Liver (tissue), 9 donors: ENCODE measurements around the gene PLPP6. TPM values are rescaled to one million over a fixed set of nuclear protein-coding genes. Genes with fewer than 3 reads are reported as not detected.

Source experiments
- DNase-seq: peaks from one replicate; pipeline ENCODE4 v3.0.0-alpha.2; 2017; ENCODE audit warnings: low spot score
- H3K27ac ChIP-seq, 2 donors: one replicate each; pipeline ENCODE4 v1.7.0; 2013; ENCODE audit warnings: inconsistent platforms in 2 of 2, low read length in 2 of 2, control low read depth in 1 of 2, low read depth in 1 of 2, mild to moderate bottlenecking in 1 of 2
- H3K27me3 ChIP-seq, 4 donors: one replicate each; pipeline versions ENCODE4 v1.6.1 to v1.7.0; 2013; ENCODE audit warnings: low read length in 3 of 4, inconsistent platforms in 1 of 4, mild to moderate bottlenecking in 1 of 4, moderate library complexity in 1 of 4; ENCODE audit not compliant: control insufficient read depth in 4 of 4, insufficient read depth in 4 of 4
- H3K36me3 ChIP-seq, 4 donors: one replicate each; pipeline versions ENCODE4 v1.6.1 to v1.7.0; 2013; ENCODE audit warnings: low read length in 3 of 4, mild to moderate bottlenecking in 3 of 4, low read depth in 1 of 4, moderate library complexity in 1 of 4; ENCODE audit not compliant: control insufficient read depth in 4 of 4, insufficient read depth in 3 of 4
- H3K4me1 ChIP-seq, 4 donors: one replicate each; pipeline versions ENCODE4 v1.6.1 to v1.7.0; 2013; ENCODE audit warnings: low read length in 3 of 4, mild to moderate bottlenecking in 3 of 4, moderate library complexity in 1 of 4; ENCODE audit not compliant: control insufficient read depth in 4 of 4, insufficient read depth in 4 of 4
- H3K4me3 ChIP-seq, 3 donors: one replicate each; pipeline versions ENCODE4 v1.6.1 to v1.7.0; 2013; ENCODE audit warnings: low read length in 3 of 3, control low read depth in 1 of 3, low read depth in 1 of 3, mild to moderate bottlenecking in 1 of 3
- H3K9ac ChIP-seq, 2 donors: one replicate each; pipeline ENCODE4 v1.7.0; 2013; ENCODE audit warnings: low read length in 2 of 2, mild to moderate bottlenecking in 2 of 2, moderate library complexity in 2 of 2, control low read depth in 1 of 2, low read depth in 1 of 2
- H3K9me3 ChIP-seq, 4 donors: one replicate each; pipeline versions ENCODE4 v1.6.1 to v1.7.0; 2013; ENCODE audit warnings: low read length in 3 of 4; ENCODE audit not compliant: control insufficient read depth in 4 of 4
- EGR1 ChIP-seq, 2 donors: IDR thresholded peaks; 2 replicates each; pipeline ENCODE4 v1.6.1; 2016 to 2018; ENCODE audit warnings: antibody characterized with exemption in 2 of 2, low read depth in 2 of 2
- FOXA1 ChIP-seq: IDR thresholded peaks from 2 replicates; pipeline ENCODE4 v1.6.1; 2016; ENCODE audit warnings: antibody characterized with exemption
- FOXA2 ChIP-seq: IDR thresholded peaks from 2 replicates; pipeline ENCODE4 v1.6.1; 2016; ENCODE audit warnings: antibody characterized with exemption
- GABPA ChIP-seq, 2 donors: IDR thresholded peaks in 1 of 2; conservative IDR thresholded peaks in 1 of 2; 2 replicates each; pipeline ENCODE4 v1.6.1; 2016; ENCODE audit warnings: antibody characterized with exemption in 2 of 2, mild to moderate bottlenecking in 1 of 2, moderate library complexity in 1 of 2
- HNF4A ChIP-seq, 2 donors: conservative IDR thresholded peaks; 2 replicates each; pipeline ENCODE4 v1.6.1; 2016; ENCODE audit warnings: antibody characterized with exemption in 2 of 2, mild to moderate bottlenecking in 2 of 2
- HNF4G ChIP-seq: IDR thresholded peaks from 2 replicates; pipeline ENCODE4 v1.6.1; 2016; ENCODE audit warnings: antibody characterized with exemption
- JUND ChIP-seq, 2 donors: IDR thresholded peaks; 2 replicates each; pipeline ENCODE4 v1.6.1; 2016; ENCODE audit warnings: antibody characterized with exemption in 2 of 2
- NR2F2 ChIP-seq: IDR thresholded peaks from 2 replicates; pipeline ENCODE4 v1.6.1; 2016; ENCODE audit warnings: antibody characterized with exemption
- RAD21 ChIP-seq, 2 donors: IDR thresholded peaks; 2 replicates each; pipeline ENCODE4 v1.6.1; 2016; ENCODE audit warnings: antibody characterized with exemption in 2 of 2, mild to moderate bottlenecking in 2 of 2
- RXRA ChIP-seq, 2 donors: IDR thresholded peaks; 2 replicates each; pipeline ENCODE4 v1.6.1; 2017 to 2018; ENCODE audit warnings: antibody characterized with exemption in 2 of 2, mild to moderate bottlenecking in 1 of 2
- SP1 ChIP-seq: IDR thresholded peaks from 2 replicates; pipeline ENCODE4 v1.6.1; 2018; ENCODE audit warnings: antibody characterized with exemption, mild to moderate bottlenecking
- TAF1 ChIP-seq: conservative IDR thresholded peaks from 2 replicates; pipeline ENCODE4 v1.6.1; 2016; ENCODE audit warnings: antibody characterized with exemption, mild to moderate bottlenecking
- YY1 ChIP-seq: IDR thresholded peaks from 2 replicates; pipeline ENCODE4 v1.6.1; 2016; ENCODE audit warnings: antibody characterized with exemption, mild to moderate bottlenecking
- WGBS: extraction: QIAGEN DNeasy Blood & Tissue Kit; methylation state at CpG from one replicate; pipeline ENCODE4 v1.1.7; 2013; 5-methylcytosine and 5-hydroxymethylcytosine counted together
- polyA plus RNA-seq, 2 donors: library from polyadenylated mRNA; stranded (reverse) in 1 of 2; unstranded in 1 of 2; fragments of 200-250 nt in 1 of 2; fragments of >200 nt in 1 of 2; fragmentation: Nextera tagmentation in 1 of 2; extraction: Ambion mirVana in 1 of 2; gene quantifications; one replicate each; pipeline versions ENCODE4 v1.2.1 to v1.2.3, GENCODE V29; 2013 to 2015
- total RNA-seq, 2 donors: library from RNA; depleted of rRNA; stranded (reverse); fragments of >200 nt; gene quantifications; one replicate each; pipeline ENCODE4 v1.2.3, GENCODE V29; 2014
- TF ChIP-seq, protein P1 (sequence below): IDR thresholded peaks from 2 replicates; pipeline ENCODE4 v1.6.1; 2016; ENCODE audit warnings: antibody characterized with exemption
- TF ChIP-seq, protein P2 (sequence below): IDR thresholded peaks from 2 replicates; pipeline ENCODE4 v1.6.1; 2016; ENCODE audit warnings: antibody characterized with exemption
- TF ChIP-seq, protein P3 (sequence below): fragments of 150-350 bp; IDR thresholded peaks from 2 replicates; pipeline ENCODE4 v1.5.1; 2017; ENCODE audit warnings: improper control_type of control experiment, low read depth, low read length; ENCODE audit not compliant: missing input control
- TF ChIP-seq, protein P4 (sequence below): IDR thresholded peaks from 2 replicates; pipeline ENCODE4 v1.6.1; 2016; ENCODE audit warnings: antibody characterized with exemption, mild to moderate bottlenecking
- TF ChIP-seq, protein P5 (sequence below): IDR thresholded peaks from 2 replicates; pipeline ENCODE4 v1.6.1; 2016; ENCODE audit warnings: antibody characterized with exemption
- donor health status: healthy.
- donor health status: healthy.
- donor health status: healthy.
- donor health status: healthy.
- donor health status: healthy.

PLPP6 gene
- total and polyA plus RNA-seq, 4 donors, result 9.5 to 11.8 (median 11.1) TPM

DNA sequence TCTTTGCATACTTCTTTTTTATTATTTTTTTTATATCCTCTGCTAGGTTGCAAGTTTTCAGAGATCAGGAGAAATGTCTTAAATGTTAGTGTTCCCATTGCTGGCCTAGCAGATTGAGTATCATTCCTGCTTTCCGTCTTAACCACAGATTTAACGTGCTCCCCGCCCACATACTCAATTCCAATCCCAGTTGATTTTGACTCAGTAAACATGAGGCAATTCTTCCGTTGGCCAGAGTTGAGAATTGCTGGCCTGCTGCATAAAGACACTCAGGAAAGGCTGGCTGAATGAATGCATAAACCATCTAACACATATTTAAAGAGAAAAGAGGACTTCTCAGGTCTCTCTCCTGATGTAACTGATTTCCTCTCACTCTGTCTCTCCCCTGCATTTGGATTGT is 46.8 kb upstream of the PLPP6 start:
- peak overlapping the region; percentile 15 to 66 (median 49) for H3K4me3 ChIP-seq
- DNase-seq, result no peak
- TF ChIP-seq HNF4A (conservative IDR thresholded peaks at IDR 0.05) (peak in 1 of 2 donors; percentile 46), YY1 (no peak), GABPA (IDR thresholded peaks at IDR 0.05 in 1 of 2, conservative IDR thresholded peaks at IDR 0.05 in 1 of 2) (no peak), SP1 (peak; percentile 19), FOXA2 (peak; percentile 89), HNF4G (no peak), FOXA1 (peak; percentile 77), RXRA (IDR thresholded peaks at IDR 0.05) (no peak), NR2F2 (no peak), RAD21 (IDR thresholded peaks at IDR 0.05) (peak; percentile 38 to 53), TAF1 (no peak), JUND (IDR thresholded peaks at IDR 0.05) (peak in 1 of 2 donors; percentile 61), EGR1 (IDR thresholded peaks at IDR 0.05; ENCODE audit: low read depth in 2 of 2) (peak in 1 of 2 donors; percentile 52)
- TF ChIP-seq, protein P1, sequence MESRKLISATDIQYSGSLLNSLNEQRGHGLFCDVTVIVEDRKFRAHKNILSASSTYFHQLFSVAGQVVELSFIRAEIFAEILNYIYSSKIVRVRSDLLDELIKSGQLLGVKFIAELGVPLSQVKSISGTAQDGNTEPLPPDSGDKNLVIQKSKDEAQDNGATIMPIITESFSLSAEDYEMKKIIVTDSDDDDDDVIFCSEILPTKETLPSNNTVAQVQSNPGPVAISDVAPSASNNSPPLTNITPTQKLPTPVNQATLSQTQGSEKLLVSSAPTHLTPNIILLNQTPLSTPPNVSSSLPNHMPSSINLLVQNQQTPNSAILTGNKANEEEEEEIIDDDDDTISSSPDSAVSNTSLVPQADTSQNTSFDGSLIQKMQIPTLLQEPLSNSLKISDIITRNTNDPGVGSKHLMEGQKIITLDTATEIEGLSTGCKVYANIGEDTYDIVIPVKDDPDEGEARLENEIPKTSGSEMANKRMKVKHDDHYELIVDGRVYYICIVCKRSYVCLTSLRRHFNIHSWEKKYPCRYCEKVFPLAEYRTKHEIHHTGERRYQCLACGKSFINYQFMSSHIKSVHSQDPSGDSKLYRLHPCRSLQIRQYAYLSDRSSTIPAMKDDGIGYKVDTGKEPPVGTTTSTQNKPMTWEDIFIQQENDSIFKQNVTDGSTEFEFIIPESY, result no peak
- TF ChIP-seq, protein P2, sequence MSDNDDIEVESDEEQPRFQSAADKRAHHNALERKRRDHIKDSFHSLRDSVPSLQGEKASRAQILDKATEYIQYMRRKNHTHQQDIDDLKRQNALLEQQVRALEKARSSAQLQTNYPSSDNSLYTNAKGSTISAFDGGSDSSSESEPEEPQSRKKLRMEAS, result no peak
- TF ChIP-seq, protein P3, sequence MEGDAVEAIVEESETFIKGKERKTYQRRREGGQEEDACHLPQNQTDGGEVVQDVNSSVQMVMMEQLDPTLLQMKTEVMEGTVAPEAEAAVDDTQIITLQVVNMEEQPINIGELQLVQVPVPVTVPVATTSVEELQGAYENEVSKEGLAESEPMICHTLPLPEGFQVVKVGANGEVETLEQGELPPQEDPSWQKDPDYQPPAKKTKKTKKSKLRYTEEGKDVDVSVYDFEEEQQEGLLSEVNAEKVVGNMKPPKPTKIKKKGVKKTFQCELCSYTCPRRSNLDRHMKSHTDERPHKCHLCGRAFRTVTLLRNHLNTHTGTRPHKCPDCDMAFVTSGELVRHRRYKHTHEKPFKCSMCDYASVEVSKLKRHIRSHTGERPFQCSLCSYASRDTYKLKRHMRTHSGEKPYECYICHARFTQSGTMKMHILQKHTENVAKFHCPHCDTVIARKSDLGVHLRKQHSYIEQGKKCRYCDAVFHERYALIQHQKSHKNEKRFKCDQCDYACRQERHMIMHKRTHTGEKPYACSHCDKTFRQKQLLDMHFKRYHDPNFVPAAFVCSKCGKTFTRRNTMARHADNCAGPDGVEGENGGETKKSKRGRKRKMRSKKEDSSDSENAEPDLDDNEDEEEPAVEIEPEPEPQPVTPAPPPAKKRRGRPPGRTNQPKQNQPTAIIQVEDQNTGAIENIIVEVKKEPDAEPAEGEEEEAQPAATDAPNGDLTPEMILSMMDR, result no peak
- TF ChIP-seq, protein P4, sequence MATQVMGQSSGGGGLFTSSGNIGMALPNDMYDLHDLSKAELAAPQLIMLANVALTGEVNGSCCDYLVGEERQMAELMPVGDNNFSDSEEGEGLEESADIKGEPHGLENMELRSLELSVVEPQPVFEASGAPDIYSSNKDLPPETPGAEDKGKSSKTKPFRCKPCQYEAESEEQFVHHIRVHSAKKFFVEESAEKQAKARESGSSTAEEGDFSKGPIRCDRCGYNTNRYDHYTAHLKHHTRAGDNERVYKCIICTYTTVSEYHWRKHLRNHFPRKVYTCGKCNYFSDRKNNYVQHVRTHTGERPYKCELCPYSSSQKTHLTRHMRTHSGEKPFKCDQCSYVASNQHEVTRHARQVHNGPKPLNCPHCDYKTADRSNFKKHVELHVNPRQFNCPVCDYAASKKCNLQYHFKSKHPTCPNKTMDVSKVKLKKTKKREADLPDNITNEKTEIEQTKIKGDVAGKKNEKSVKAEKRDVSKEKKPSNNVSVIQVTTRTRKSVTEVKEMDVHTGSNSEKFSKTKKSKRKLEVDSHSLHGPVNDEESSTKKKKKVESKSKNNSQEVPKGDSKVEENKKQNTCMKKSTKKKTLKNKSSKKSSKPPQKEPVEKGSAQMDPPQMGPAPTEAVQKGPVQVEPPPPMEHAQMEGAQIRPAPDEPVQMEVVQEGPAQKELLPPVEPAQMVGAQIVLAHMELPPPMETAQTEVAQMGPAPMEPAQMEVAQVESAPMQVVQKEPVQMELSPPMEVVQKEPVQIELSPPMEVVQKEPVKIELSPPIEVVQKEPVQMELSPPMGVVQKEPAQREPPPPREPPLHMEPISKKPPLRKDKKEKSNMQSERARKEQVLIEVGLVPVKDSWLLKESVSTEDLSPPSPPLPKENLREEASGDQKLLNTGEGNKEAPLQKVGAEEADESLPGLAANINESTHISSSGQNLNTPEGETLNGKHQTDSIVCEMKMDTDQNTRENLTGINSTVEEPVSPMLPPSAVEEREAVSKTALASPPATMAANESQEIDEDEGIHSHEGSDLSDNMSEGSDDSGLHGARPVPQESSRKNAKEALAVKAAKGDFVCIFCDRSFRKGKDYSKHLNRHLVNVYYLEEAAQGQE, result no peak
- TF ChIP-seq, protein P5, sequence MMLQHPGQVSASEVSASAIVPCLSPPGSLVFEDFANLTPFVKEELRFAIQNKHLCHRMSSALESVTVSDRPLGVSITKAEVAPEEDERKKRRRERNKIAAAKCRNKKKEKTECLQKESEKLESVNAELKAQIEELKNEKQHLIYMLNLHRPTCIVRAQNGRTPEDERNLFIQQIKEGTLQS, result peak; percentile 40
- no peaks in the 10 kb centered on the region for H3K9me3 ChIP-seq
- H3K36me3 ChIP-seq, result peaks cover 0 to 3% (median under 1%) of the 10 kb centered on the region in 4 donors
- H3K4me1 ChIP-seq, result peaks cover 0 to 20% (median 9%) of the 10 kb centered on the region in 4 donors
- peak overlapping the region in 1 of 2 donors; percentile 85 for H3K9ac ChIP-seq
- 31% methylated on average over 4 of the region's 4 CpGs for WGBS
- peak overlapping the region; percentile 54 to 85 for H3K27ac ChIP-seq
- H3K27me3 ChIP-seq, result no peaks in the 10 kb centered on the region
